ENCODE data around the gene HLA-DOB.

The HLA-DOB gene

GRCh38 chr6:32830017-32830416 lies 13.2 kb upstream of the HLA-DOB start:
- Histone ChIP-seq H3K14ac (ENCODE audit: low read length in 2 of 2) (no peak overlapping the region), H3K4ac (ENCODE audit: low read depth in 1 of 2, low read length in 2 of 2) (no peak overlapping the region), H2BK15ac (ENCODE audit: low read depth, poor library complexity, severe bottlenecking) (no peak overlapping the region), H3K27ac (ENCODE audit: low read length, poor library complexity, severe bottlenecking) (no peak overlapping the region), H3K23ac (ENCODE audit: low read length in 2 of 2) (no peak overlapping the region), H4K8ac (ENCODE audit: low read length) (no peak overlapping the region), H3K9ac (ENCODE audit: low read length) (no peak overlapping the region), H2AK5ac (ENCODE audit: low read length, severe bottlenecking) (no peak overlapping the region), H3K79me1 (replicated peaks; ENCODE audit: low read length, poor library complexity, severe bottlenecking) (no peaks in the 10 kb centered on the region), H2BK120ac (ENCODE audit: low read depth, low read length) (no peak overlapping the region), H3K4me3 (ENCODE audit: insufficient read depth in 1 of 2, low read depth in 1 of 2, low read length in 2 of 2) (no peak overlapping the region), H2BK12ac (ENCODE audit: low read length in 2 of 2) (no peak overlapping the region), H3K36me3 (ENCODE audit: control insufficient read depth in 1 of 2, insufficient read depth in 2 of 2, low read depth in 1 of 2, low read length in 2 of 2) (peaks cover 29 to 70% of the 10 kb centered on the region in 2 experiments), H2BK5ac (ENCODE audit: low read depth, low read length, poor library complexity, severe bottlenecking) (no peak overlapping the region), H2AFZ (ENCODE audit: low read depth, low read length) (no peak overlapping the region), H4K91ac (ENCODE audit: low read length) (no peak overlapping the region), H3K4me2 (ENCODE audit: low read length, poor library complexity, severe bottlenecking) (no peak overlapping the region), H3K27me3 (ENCODE audit: control insufficient read depth in 1 of 2, insufficient read depth in 1 of 2, low read length in 2 of 2) (no peaks in the 10 kb centered on the region), H3K9me3 (ENCODE audit: control insufficient read depth, low read length) (no peaks in the 10 kb centered on the region), H3K4me1 (ENCODE audit: control insufficient read depth, insufficient read depth, low read depth, low read length) (no peaks in the 10 kb centered on the region), H3K18ac (ENCODE audit: low read depth in 1 of 2, low read length in 2 of 2) (no peak overlapping the region)
- DNase-seq, result no peak
- WGBS, result 92% methylated on average over 5 of the region's 5 CpGs

GRCh38 chr6:32829495-32829894 lies 12.7 kb upstream of the HLA-DOB start:
- no peak overlapping the region for H3K27ac ChIP-seq (ENCODE audit: low read length, poor library complexity, severe bottlenecking)
- H2AFZ ChIP-seq (ENCODE audit: low read depth, low read length), result no peak overlapping the region
- no peaks in the 10 kb centered on the region for H3K9me3 ChIP-seq (ENCODE audit: control insufficient read depth, low read length)
- H3K4me2 ChIP-seq (ENCODE audit: low read length, poor library complexity, severe bottlenecking), result no peak overlapping the region
- no peak overlapping the region for H4K8ac ChIP-seq (ENCODE audit: low read length)
- peaks cover 29 to 65% of the 10 kb centered on the region in 2 experiments for H3K36me3 ChIP-seq (ENCODE audit: control insufficient read depth in 1 of 2, insufficient read depth in 2 of 2, low read depth in 1 of 2, low read length in 2 of 2)
- no peak overlapping the region for H2BK120ac ChIP-seq (ENCODE audit: low read depth, low read length)
- H3K14ac ChIP-seq (ENCODE audit: low read length in 2 of 2), result no peak overlapping the region
- DNase-seq, result no peak
- no peak overlapping the region for H4K91ac ChIP-seq (ENCODE audit: low read length)
- no peaks in the 10 kb centered on the region for H3K79me1 ChIP-seq (replicated peaks; ENCODE audit: low read length, poor library complexity, severe bottlenecking)
- no peaks in the 10 kb centered on the region for H3K27me3 ChIP-seq (ENCODE audit: control insufficient read depth in 1 of 2, insufficient read depth in 1 of 2, low read length in 2 of 2)
- H3K18ac ChIP-seq (ENCODE audit: low read depth in 1 of 2, low read length in 2 of 2), result no peak overlapping the region
- H3K4me1 ChIP-seq (ENCODE audit: control insufficient read depth, insufficient read depth, low read depth, low read length), result no peaks in the 10 kb centered on the region
- no peak overlapping the region for H3K9ac ChIP-seq (ENCODE audit: low read length)
- H3K23ac ChIP-seq (ENCODE audit: low read length in 2 of 2), result no peak overlapping the region
- H3K4ac ChIP-seq (ENCODE audit: low read depth in 1 of 2, low read length in 2 of 2), result no peak overlapping the region
- no peak overlapping the region for H2BK5ac ChIP-seq (ENCODE audit: low read depth, low read length, poor library complexity, severe bottlenecking)
- 72% methylated on average over 7 of the region's 7 CpGs for WGBS
- H2BK12ac ChIP-seq (ENCODE audit: low read length in 2 of 2), result no peak overlapping the region
- H2AK5ac ChIP-seq (ENCODE audit: low read length, severe bottlenecking), result no peak overlapping the region
- no peak overlapping the region for H2BK15ac ChIP-seq (ENCODE audit: low read depth, poor library complexity, severe bottlenecking)
- no peak overlapping the region for H3K4me3 ChIP-seq (ENCODE audit: insufficient read depth in 1 of 2, low read depth in 1 of 2, low read length in 2 of 2)

- H3K4me1 ChIP-seq (ENCODE audit: control insufficient read depth, insufficient read depth, low read depth, low read length), result no peaks in the 10 kb centered on the region
- H3K4me2 ChIP-seq (ENCODE audit: low read length, poor library complexity, severe bottlenecking), result no peak overlapping the region
- H3K27ac ChIP-seq (ENCODE audit: low read length, poor library complexity, severe bottlenecking), result no peak overlapping the region
- no peak overlapping the region for H2BK12ac ChIP-seq (ENCODE audit: low read length in 2 of 2)
- H4K91ac ChIP-seq (ENCODE audit: low read length), result no peak overlapping the region
- H3K79me1 ChIP-seq (replicated peaks; ENCODE audit: low read length, poor library complexity, severe bottlenecking), result no peaks in the 10 kb centered on the region
- H2BK120ac ChIP-seq (ENCODE audit: low read depth, low read length), result no peak overlapping the region
- no peaks in the 10 kb centered on the region for H3K9me3 ChIP-seq (ENCODE audit: control insufficient read depth, low read length)
- H3K14ac ChIP-seq (ENCODE audit: low read length in 2 of 2), result no peak overlapping the region
- no peak overlapping the region for H4K8ac ChIP-seq (ENCODE audit: low read length)
- no peak overlapping the region for H3K23ac ChIP-seq (ENCODE audit: low read length in 2 of 2)
- H3K4me3 ChIP-seq (ENCODE audit: insufficient read depth in 1 of 2, low read depth in 1 of 2, low read length in 2 of 2), result no peak overlapping the region
- no peak for DNase-seq
- no peak overlapping the region for H2BK15ac ChIP-seq (ENCODE audit: low read depth, poor library complexity, severe bottlenecking)
- no peak overlapping the region for H2BK5ac ChIP-seq (ENCODE audit: low read depth, low read length, poor library complexity, severe bottlenecking)
- no peak overlapping the region for H3K4ac ChIP-seq (ENCODE audit: low read depth in 1 of 2, low read length in 2 of 2)
- H3K9ac ChIP-seq (ENCODE audit: low read length), result no peak overlapping the region
- H3K18ac ChIP-seq (ENCODE audit: low read depth in 1 of 2, low read length in 2 of 2), result no peak overlapping the region
- WGBS, result 96% methylated on average over 2 of the region's 3 CpGs
- no peak overlapping the region for H2AFZ ChIP-seq (ENCODE audit: low read depth, low read length)
- no peak overlapping the region for H2AK5ac ChIP-seq (ENCODE audit: low read length, severe bottlenecking)
- peaks cover 22 to 47% of the 10 kb centered on the region in 2 experiments for H3K36me3 ChIP-seq (ENCODE audit: control insufficient read depth in 1 of 2, insufficient read depth in 2 of 2, low read depth in 1 of 2, low read length in 2 of 2)
- H3K27me3 ChIP-seq (ENCODE audit: control insufficient read depth in 1 of 2, insufficient read depth in 1 of 2, low read length in 2 of 2), result no peaks in the 10 kb centered on the region
These were observed 10.2 kb upstream of the HLA-DOB start for GRCh38 chr6:32827025-32827424.

GRCh38 chr6:32825966-32826365 lies 9.2 kb upstream of the HLA-DOB start:
- Histone ChIP-seq H3K23ac (ENCODE audit: low read length in 2 of 2) (no peak overlapping the region), H3K4me3 (ENCODE audit: insufficient read depth in 1 of 2, low read depth in 1 of 2, low read length in 2 of 2) (no peak overlapping the region), H2BK120ac (ENCODE audit: low read depth, low read length) (no peak overlapping the region), H3K27ac (ENCODE audit: low read length, poor library complexity, severe bottlenecking) (no peak overlapping the region), H3K18ac (ENCODE audit: low read depth in 1 of 2, low read length in 2 of 2) (no peak overlapping the region), H3K36me3 (ENCODE audit: control insufficient read depth in 1 of 2, insufficient read depth in 2 of 2, low read depth in 1 of 2, low read length in 2 of 2) (peaks cover 22 to 36% of the 10 kb centered on the region in 2 experiments), H2BK12ac (ENCODE audit: low read length in 2 of 2) (no peak overlapping the region), H4K91ac (ENCODE audit: low read length) (no peak overlapping the region), H3K4ac (ENCODE audit: low read depth in 1 of 2, low read length in 2 of 2) (no peak overlapping the region), H2AFZ (ENCODE audit: low read depth, low read length) (no peak overlapping the region), H3K14ac (ENCODE audit: low read length in 2 of 2) (no peak overlapping the region), H3K9me3 (ENCODE audit: control insufficient read depth, low read length) (no peaks in the 10 kb centered on the region), H3K9ac (ENCODE audit: low read length) (peak overlapping the region; percentile 15), H2AK5ac (ENCODE audit: low read length, severe bottlenecking) (no peak overlapping the region), H2BK5ac (ENCODE audit: low read depth, low read length, poor library complexity, severe bottlenecking) (no peak overlapping the region), H3K79me1 (replicated peaks; ENCODE audit: low read length, poor library complexity, severe bottlenecking) (no peaks in the 10 kb centered on the region), H4K8ac (ENCODE audit: low read length) (no peak overlapping the region), H2BK15ac (ENCODE audit: low read depth, poor library complexity, severe bottlenecking) (no peak overlapping the region), H3K27me3 (ENCODE audit: control insufficient read depth in 1 of 2, insufficient read depth in 1 of 2, low read length in 2 of 2) (no peaks in the 10 kb centered on the region), H3K4me2 (ENCODE audit: low read length, poor library complexity, severe bottlenecking) (no peak overlapping the region), H3K4me1 (ENCODE audit: control insufficient read depth, insufficient read depth, low read depth, low read length) (no peaks in the 10 kb centered on the region)
- 55% methylated on average over 1 of the region's 2 CpGs for WGBS
- DNase-seq, result peak; percentile 70

Data from mesenchymal stem cell (in vitro differentiated cells and primary cell).